Rectal smooth muscle tissue (tissue), 1 donor: Measurements from ENCODE around the gene VWA3A.
A peak's percentile ranks its signal among the peaks of the same experiment; 100 is the strongest.

Experiments used
- H3K27ac ChIP-seq: one replicate; pipeline ENCODE4 v1.7.0; 2013; ENCODE audit warnings: low read depth, low read length, inconsistent platforms
- H3K27me3 ChIP-seq: one replicate; pipeline ENCODE4 v1.7.0; 2013; ENCODE audit warnings: low read length; ENCODE audit not compliant: control insufficient read depth, insufficient read depth
- H3K36me3 ChIP-seq: one replicate; pipeline ENCODE4 v1.7.0; 2013; ENCODE audit warnings: low read length; ENCODE audit not compliant: control insufficient read depth, insufficient read depth
- H3K4me1 ChIP-seq: one replicate; pipeline ENCODE4 v1.7.0; 2013; ENCODE audit warnings: low read length; ENCODE audit not compliant: control insufficient read depth, insufficient read depth
- H3K4me3 ChIP-seq: one replicate; pipeline ENCODE4 v1.7.0; 2013; ENCODE audit warnings: low read length
- H3K9ac ChIP-seq: one replicate; pipeline ENCODE4 v1.7.0; 2013; ENCODE audit warnings: low read length

Gene VWA3A

GRCh38 chr16:22205577-22206012 is 113.3 kb downstream of the VWA3A start:
- H3K4me3 ChIP-seq = peak overlapping the region; percentile 89
- no peaks in the 10 kb centered on the region for H3K27me3 ChIP-seq
- H3K9ac ChIP-seq = peak overlapping the region; percentile 2
- peaks cover 9% of the 10 kb centered on the region for H3K4me1 ChIP-seq
- H3K27ac ChIP-seq = peak overlapping the region; percentile 92
- H3K36me3 ChIP-seq = no peaks in the 10 kb centered on the region

GRCh38 chr16:22206013-22206841 is 113.9 kb downstream of the VWA3A start, which contains the start of gene EEF2K:
Gene EEF2K (plus strand): TSS chr16:22206278. CDS start chr16:22225730, 19,452 bp downstream.
- Histone ChIP-seq H3K4me1 (peaks cover 13% of the 10 kb centered on the region), H3K27me3 (no peaks in the 10 kb centered on the region), H3K36me3 (no peaks in the 10 kb centered on the region), H3K4me3 (peak within 1 kb of the TSS; percentile 89), H3K9ac (peak within 1 kb of the TSS; percentile 71), H3K27ac (peak within 1 kb of the TSS; percentile 92)
